TTC549 (cell line): ENCODE data around the gene SH2B3.

Source experiments
- FAIRE-seq: peaks from 2 replicates; lab custom pipeline; 2012; peaks lifted over from hg19 to GRCh38; lab: Jason Lieb, UNC

The SH2B3 gene

GRCh38 chr12:111409403-111409779, 3.7 kb downstream of the SH2B3 start:
- FAIRE-seq, result no peak

GRCh38 chr12:111409780-111410430, 4.2 kb downstream of the SH2B3 start:
- FAIRE-seq, result no peak

GRCh38 chr12:111410431-111411184, 4.9 kb downstream of the SH2B3 start:
- FAIRE-seq, result no peak

- no peak for FAIRE-seq
Observed at GRCh38 chr12:111411185-111411764, 5.6 kb downstream of the SH2B3 start.

GRCh38 chr12:111412007-111412829, 6.5 kb downstream of the SH2B3 start:
- no peak for FAIRE-seq

GRCh38 chr12:111412830-111413441, 7.2 kb downstream of the SH2B3 start:
- no peak for FAIRE-seq

- FAIRE-seq, result no peak
Observed at GRCh38 chr12:111413442-111414086, 7.8 kb downstream of the SH2B3 start.

- no peak for FAIRE-seq
Observed at GRCh38 chr12:111414711-111415252, 9.1 kb downstream of the SH2B3 start.

GRCh38 chr12:111417290-111417689, 11.6 kb downstream of the SH2B3 start:
- FAIRE-seq, result no peak

- no peak for FAIRE-seq
Observed at GRCh38 chr12:111417784-111418593, 12.3 kb downstream of the SH2B3 start.

- no peak for FAIRE-seq
Observed at GRCh38 chr12:111418594-111418880, 12.8 kb downstream of the SH2B3 start.

- no peak for FAIRE-seq
Observed at GRCh38 chr12:111419784-111420183, 14.1 kb downstream of the SH2B3 start.

- FAIRE-seq, result no peak
Observed at GRCh38 chr12:111420494-111420893, 14.8 kb downstream of the SH2B3 start.

- FAIRE-seq, result no peak
Observed at GRCh38 chr12:111424189-111424792, 18.6 kb downstream of the SH2B3 start.

- no peak for FAIRE-seq
Observed at GRCh38 chr12:111424793-111425251, 19.1 kb downstream of the SH2B3 start.

GRCh38 chr12:111425655-111426054, 19.9 kb downstream of the SH2B3 start:
- FAIRE-seq, result no peak

- FAIRE-seq, result no peak
Observed at GRCh38 chr12:111426344-111427185, 20.8 kb downstream of the SH2B3 start.

- no peak for FAIRE-seq
Observed at GRCh38 chr12:111427417-111428074, 21.8 kb downstream of the SH2B3 start.
